Nephron progenitor cell (in vitro differentiated cells): Measurements from ENCODE around the gene PSMB3.

Experiments
- DNase-seq: peaks from one replicate; pipeline ENCODE4 v3.0.0; 2021
- H3K27ac Mint-ChIP-seq: 2 replicates; pipeline ENCODE4 v1.8.0; 2021; ENCODE audit warnings: mild to moderate bottlenecking, moderate library complexity, mixed read lengths
- H3K27me3 Mint-ChIP-seq: 2 replicates; pipeline ENCODE4 v1.8.0; 2021; ENCODE audit warnings: mild to moderate bottlenecking, low read depth, mixed read lengths; ENCODE audit not compliant: poor library complexity
- H3K36me3 Mint-ChIP-seq: 2 replicates; pipeline ENCODE4 v1.8.0; 2021; ENCODE audit warnings: low read depth, mixed read lengths
- H3K4me1 Mint-ChIP-seq: 2 replicates; pipeline ENCODE4 v1.8.0; 2021; ENCODE audit warnings: mixed read lengths
- H3K4me3 Mint-ChIP-seq: 2 replicates; pipeline ENCODE4 v1.8.0; 2021; ENCODE audit warnings: mild to moderate bottlenecking, moderate library complexity, mixed read lengths
- H3K9me3 Mint-ChIP-seq: 2 replicates; pipeline ENCODE4 v1.8.0; 2021; ENCODE audit warnings: mild to moderate bottlenecking, moderate library complexity, mixed read lengths
- CTCF ChIP-seq: fragments of 200-600 bp; sonication (generic); IDR thresholded peaks from 2 replicates; pipeline ENCODE4 v1.5.0; 2021; ENCODE audit warnings: antibody characterized with exemption

The PSMB3 gene

GRCh38 chr17:38715216-38715943 is 37.2 kb upstream of the PSMB3 start:
- TF ChIP-seq CTCF, result no peak
- Mint-ChIP-seq H3K4me1 (peaks cover 50% of the 10 kb centered on the region), H3K4me3 (no peak overlapping the region), H3K36me3 (peaks cover 37% of the 10 kb centered on the region), H3K27ac (no peak overlapping the region), H3K27me3 (peaks cover 3% of the 10 kb centered on the region), H3K9me3 (no peaks in the 10 kb centered on the region)
- DNase-seq, result no peak

- peaks cover 3% of the 10 kb centered on the region for H3K27me3 Mint-ChIP-seq
- no peak for DNase-seq
- H3K36me3 Mint-ChIP-seq, result peaks cover 41% of the 10 kb centered on the region
- no peak overlapping the region for H3K27ac Mint-ChIP-seq
- no peaks in the 10 kb centered on the region for H3K9me3 Mint-ChIP-seq
- H3K4me3 Mint-ChIP-seq, result no peak overlapping the region
- H3K4me1 Mint-ChIP-seq, result peaks cover 50% of the 10 kb centered on the region
- no peak for TF ChIP-seq CTCF
These were observed 36.1 kb upstream of the PSMB3 start for GRCh38 chr17:38716368-38717005.

GRCh38 chr17:38717139-38717745 is 35.3 kb upstream of the PSMB3 start:
- no peak overlapping the region for H3K4me3 Mint-ChIP-seq
- no peak for TF ChIP-seq CTCF

DNA sequence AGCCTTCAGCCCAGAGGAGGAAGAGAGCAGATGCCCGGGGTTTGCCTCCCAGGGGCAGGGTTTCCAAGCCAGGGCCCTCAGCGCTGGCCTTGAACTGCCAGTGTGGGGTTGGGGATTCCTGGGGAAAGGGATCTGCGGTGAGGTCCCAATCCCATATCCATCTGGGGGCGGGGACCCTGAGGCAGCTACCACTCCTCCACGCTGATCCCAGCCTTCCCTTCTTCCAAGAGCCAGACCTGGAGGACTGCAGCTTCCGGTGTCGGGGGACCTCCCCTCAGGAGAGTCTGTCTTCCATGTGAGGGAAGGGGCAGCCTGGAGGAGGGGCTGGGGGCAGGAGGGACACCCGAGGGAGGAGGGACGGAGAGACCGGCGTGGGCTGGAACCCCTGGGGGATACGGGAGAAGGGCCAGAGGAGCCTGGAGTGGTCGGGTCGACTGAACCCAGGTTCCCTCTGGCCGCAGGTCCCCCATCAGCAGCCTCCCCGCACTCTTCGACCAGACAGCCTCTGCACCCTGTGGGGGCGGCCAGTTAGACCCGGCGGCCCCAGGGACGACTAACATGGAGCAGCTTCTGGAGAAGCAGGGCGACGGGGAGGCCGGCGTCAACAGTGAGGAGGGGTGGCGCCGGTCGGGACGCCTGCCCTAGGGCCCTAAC is 33.1 kb upstream of the PSMB3 start:
- Mint-ChIP-seq H3K4me3 (peak overlapping the region; percentile 75), H3K27ac (peak overlapping the region; percentile 39), H3K9me3 (no peaks in the 10 kb centered on the region), H3K4me1 (peaks cover 43% of the 10 kb centered on the region), H3K36me3 (peaks cover 36% of the 10 kb centered on the region), H3K27me3 (peaks cover 3% of the 10 kb centered on the region)
- peak; percentile 39 for DNase-seq
- no peak for TF ChIP-seq CTCF

More at GRCh38 chr17:38717139-38717745, 35.3 kb upstream of the PSMB3 start:
- peaks cover 3% of the 10 kb centered on the region for H3K27me3 Mint-ChIP-seq
- H3K9me3 Mint-ChIP-seq, result no peaks in the 10 kb centered on the region
- no peak overlapping the region for H3K27ac Mint-ChIP-seq
- no peak for DNase-seq
- peaks cover 45% of the 10 kb centered on the region for H3K4me1 Mint-ChIP-seq
- H3K36me3 Mint-ChIP-seq, result peaks cover 41% of the 10 kb centered on the region

DNA sequence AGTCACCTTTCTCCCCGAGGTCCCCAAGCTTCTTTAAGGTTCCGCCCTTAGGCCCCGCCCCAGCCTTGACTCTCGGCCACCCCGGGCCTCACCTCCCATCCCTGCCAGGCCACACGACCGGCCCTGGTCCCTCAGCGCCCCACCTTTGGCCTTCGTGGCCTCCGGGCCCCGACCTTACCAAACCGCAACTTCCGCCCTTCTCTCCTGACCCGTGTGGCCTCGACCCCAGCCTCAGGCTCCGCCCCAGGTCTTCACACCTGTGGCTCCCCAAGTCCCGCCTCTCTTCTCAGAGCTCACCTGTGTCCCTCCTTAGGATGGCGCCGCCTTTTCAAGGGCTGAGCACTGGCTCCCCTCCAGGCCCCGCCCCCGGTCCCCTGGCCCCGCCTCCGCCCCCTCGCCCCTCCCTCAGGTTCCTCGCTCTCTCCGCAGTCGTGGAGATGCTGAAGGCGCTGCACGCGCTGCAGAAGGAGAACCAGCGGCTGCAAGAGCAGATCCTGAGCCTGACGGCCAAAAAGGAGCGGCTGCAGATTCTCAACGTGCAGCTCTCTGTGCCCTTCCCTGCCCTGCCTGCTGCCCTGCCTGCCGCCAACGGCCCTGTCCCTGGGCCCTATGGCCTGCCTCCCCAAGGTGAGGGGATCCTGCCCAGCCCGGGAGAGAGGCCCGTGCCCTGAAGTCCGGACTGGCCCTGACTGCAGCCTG is 32.4 kb upstream of the PSMB3 start:
- no peak for TF ChIP-seq CTCF
- H3K4me3 Mint-ChIP-seq, result peak overlapping the region; percentile 76
- H3K27ac Mint-ChIP-seq, result no peak overlapping the region
- DNase-seq, result peak; percentile 59
- H3K4me1 Mint-ChIP-seq, result peaks cover 43% of the 10 kb centered on the region
- peaks cover 3% of the 10 kb centered on the region for H3K27me3 Mint-ChIP-seq
- no peaks in the 10 kb centered on the region for H3K9me3 Mint-ChIP-seq
- H3K36me3 Mint-ChIP-seq, result peaks cover 32% of the 10 kb centered on the region
